Ishikawa (cell line): ENCODE results near the gene SELENOV.
A peak's percentile ranks its signal among the peaks of the same experiment; 100 is the strongest.

Experiments used
- EGR1 ChIP-seq: IDR thresholded peaks from 2 replicates; pipeline ENCODE4 v1.6.1; 2012
- RAD21 ChIP-seq: IDR thresholded peaks from 2 replicates; pipeline ENCODE4 v1.6.1; 2012; ENCODE audit warnings: low read depth
- REST ChIP-seq: IDR thresholded peaks from 2 replicates; pipeline ENCODE4 v1.6.1; 2012; ENCODE audit warnings: low read depth, mild to moderate bottlenecking

DNA sequence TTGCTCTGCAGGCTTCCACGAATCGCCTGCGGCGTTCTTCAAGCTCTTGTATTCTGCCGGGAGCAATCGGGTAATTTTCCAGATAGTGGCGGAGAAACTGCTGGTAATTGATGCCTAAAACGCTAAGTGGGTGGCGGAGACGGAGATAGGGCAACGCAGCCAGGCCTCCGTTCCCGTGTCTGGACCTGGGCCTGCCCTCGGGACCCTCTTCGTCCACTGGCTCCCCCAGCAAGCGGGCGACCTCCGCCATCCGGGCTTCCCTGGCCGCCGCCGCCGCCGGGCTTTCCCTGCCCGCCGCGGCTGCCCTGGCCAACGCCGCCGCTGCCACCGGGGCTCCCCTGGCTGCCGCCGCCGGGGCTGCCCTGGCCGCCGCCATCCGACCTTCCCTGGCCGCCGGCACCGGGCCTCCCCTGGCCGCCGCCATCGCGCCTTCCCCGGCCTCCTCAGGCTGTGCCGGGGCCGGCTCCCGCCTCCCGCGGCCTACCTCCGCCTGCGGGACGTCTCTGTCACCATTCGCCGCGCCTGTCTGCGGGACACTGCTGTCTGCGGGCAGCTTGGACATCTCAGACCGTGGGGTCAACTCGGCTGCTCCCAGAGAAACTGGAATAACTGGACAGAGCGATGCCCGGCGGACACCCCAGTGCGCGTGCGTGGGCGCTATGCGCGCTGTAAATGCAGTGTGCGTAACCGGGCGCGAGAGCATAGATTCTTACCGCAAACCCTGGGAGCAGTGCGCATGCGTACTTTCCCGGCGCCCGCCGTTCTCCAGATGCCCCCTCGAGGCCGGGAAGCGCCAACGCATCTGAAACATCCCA lies 24.8 kb downstream of the SELENOV start, which contains the start of gene EID2:
- peak; percentile 94 for TF ChIP-seq EGR1
- TF ChIP-seq REST: no peak
- peak; percentile 60 for TF ChIP-seq RAD21
